Breast epithelium (tissue), 3 donors: ENCODE results near the gene CDK5R2.

ENCODE experiments used
- POLR2A ChIP-seq: fragments of 450-650 bp; IDR thresholded peaks from one replicate; pipeline ENCODE4 v1.6.1; 2016; ENCODE audit warnings: antibody characterized with exemption, mild to moderate bottlenecking, moderate library complexity
- POLR2AphosphoS5 ChIP-seq, 3 donors: sonication (generic); formaldehyde crosslinking; IDR thresholded peaks; one replicate each; pipeline ENCODE4 v1.6.1; 2017; ENCODE audit warnings: antibody characterized with exemption in 3 of 3

DNA sequence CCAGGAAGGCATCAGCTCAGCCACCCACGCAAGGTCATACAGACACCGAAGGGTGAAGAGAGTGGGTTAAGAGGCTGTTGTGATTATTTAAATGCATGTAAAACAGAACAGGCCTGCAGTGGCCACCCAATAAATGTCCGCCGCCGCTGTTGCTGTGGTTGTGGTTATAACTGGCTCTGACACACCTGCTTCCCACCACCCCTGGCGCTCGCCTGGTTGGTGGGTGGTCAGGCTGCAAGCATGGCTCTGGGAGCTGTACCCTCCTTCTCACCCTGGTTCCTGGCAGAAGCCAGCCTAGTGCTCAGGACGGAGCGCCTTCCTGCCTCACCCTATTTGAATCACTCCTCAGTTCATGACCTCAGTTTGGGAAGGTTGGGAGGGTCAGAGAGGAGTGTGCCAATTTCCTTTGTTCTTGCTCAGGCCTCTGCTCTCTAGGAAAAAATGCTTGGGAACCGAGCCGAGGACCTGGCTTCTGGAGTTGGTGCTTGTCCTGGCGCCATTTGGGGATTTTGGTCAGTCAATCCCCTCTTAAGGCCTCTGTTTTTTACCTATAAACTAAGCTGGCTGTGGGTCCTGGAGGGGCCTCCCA lies 39.0 kb downstream of the CDK5R2 start:
- TF ChIP-seq POLR2A (no peak), POLR2AphosphoS5 (IDR thresholded peaks at IDR 0.05) (no peak)
